GM23338 (cell line): Measurements from ENCODE around the gene FANCC.

Experiments
- EZH2 ChIP-seq: fragments of 200-600 bp; sonication (generic); IDR thresholded peaks from one replicate; pipeline ENCODE4 v1.8.0; 2017; ENCODE audit warnings: antibody characterized with exemption, mild to moderate bottlenecking, low read depth; ENCODE audit not compliant: unreplicated experiment
- EZH2phosphoT487 ChIP-seq: fragments of 200-600 bp; sonication (generic); IDR thresholded peaks from one replicate; pipeline ENCODE4 v1.8.1; 2018; ENCODE audit warnings: antibody characterized with exemption; ENCODE audit not compliant: unreplicated experiment
- NANOG ChIP-seq: IDR thresholded peaks from 2 replicates; pipeline ENCODE4 v1.6.1; 2016; ENCODE audit warnings: antibody characterized with exemption, borderline replicate concordance
- POLR2AphosphoS5 ChIP-seq: IDR thresholded peaks from 2 replicates; pipeline ENCODE4 v1.6.1; 2016; ENCODE audit warnings: antibody characterized with exemption, low read depth
- TF ChIP-seq, protein P1 (sequence below), 2 experiments: fragments of 200-600 bp in 1 of 2; sonication (generic) in 1 of 2; conservative IDR thresholded peaks; 2 replicates each; pipeline versions ENCODE4 v1.5.1 to v1.6.1; 2016 to 2017; ENCODE audit warnings: antibody characterized with exemption in 2 of 2, low read depth in 2 of 2, mild to moderate bottlenecking in 2 of 2, moderate library complexity in 1 of 2
- TF ChIP-seq, protein P2 (sequence below): IDR thresholded peaks from one replicate; pipeline ENCODE4 v1.6.1; 2018; ENCODE audit warnings: antibody characterized with exemption; ENCODE audit not compliant: unreplicated experiment

DNA sequence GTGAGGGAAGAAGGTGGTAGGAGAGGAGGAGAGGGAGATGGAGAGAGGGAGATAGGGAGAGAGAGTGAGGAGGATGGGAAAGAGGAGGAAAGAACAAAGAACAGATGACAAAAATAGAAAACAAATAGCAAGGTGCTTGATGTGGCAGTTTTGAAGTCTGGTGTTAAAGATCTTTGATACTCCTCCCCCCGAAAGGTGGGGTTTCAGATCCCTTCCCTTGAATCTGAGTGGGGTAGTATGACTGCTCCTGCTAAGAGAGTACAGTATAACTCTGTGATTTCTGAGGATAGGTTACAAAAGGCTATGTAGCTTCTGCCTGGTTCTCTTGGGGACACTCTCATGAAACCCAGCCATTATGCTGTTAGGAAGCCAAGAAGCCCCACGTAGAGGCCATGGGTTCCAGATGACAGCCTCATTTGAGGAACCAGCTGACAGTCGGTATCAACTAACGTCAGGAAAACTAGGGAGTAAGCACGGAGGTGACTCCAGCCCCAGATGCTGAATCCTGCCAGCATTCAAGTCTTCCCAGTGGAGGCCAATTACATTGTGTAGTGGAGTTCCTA lies 102.1 kb downstream of the FANCC start:
- TF ChIP-seq, protein P1, sequence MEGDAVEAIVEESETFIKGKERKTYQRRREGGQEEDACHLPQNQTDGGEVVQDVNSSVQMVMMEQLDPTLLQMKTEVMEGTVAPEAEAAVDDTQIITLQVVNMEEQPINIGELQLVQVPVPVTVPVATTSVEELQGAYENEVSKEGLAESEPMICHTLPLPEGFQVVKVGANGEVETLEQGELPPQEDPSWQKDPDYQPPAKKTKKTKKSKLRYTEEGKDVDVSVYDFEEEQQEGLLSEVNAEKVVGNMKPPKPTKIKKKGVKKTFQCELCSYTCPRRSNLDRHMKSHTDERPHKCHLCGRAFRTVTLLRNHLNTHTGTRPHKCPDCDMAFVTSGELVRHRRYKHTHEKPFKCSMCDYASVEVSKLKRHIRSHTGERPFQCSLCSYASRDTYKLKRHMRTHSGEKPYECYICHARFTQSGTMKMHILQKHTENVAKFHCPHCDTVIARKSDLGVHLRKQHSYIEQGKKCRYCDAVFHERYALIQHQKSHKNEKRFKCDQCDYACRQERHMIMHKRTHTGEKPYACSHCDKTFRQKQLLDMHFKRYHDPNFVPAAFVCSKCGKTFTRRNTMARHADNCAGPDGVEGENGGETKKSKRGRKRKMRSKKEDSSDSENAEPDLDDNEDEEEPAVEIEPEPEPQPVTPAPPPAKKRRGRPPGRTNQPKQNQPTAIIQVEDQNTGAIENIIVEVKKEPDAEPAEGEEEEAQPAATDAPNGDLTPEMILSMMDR (conservative IDR thresholded peaks at IDR 0.05; ENCODE audit: low read depth in 2 of 2), result no peak
- TF ChIP-seq EZH2 (no peak), POLR2AphosphoS5 (no peak), NANOG (no peak), EZH2phosphoT487 (no peak)
- TF ChIP-seq, protein P2, sequence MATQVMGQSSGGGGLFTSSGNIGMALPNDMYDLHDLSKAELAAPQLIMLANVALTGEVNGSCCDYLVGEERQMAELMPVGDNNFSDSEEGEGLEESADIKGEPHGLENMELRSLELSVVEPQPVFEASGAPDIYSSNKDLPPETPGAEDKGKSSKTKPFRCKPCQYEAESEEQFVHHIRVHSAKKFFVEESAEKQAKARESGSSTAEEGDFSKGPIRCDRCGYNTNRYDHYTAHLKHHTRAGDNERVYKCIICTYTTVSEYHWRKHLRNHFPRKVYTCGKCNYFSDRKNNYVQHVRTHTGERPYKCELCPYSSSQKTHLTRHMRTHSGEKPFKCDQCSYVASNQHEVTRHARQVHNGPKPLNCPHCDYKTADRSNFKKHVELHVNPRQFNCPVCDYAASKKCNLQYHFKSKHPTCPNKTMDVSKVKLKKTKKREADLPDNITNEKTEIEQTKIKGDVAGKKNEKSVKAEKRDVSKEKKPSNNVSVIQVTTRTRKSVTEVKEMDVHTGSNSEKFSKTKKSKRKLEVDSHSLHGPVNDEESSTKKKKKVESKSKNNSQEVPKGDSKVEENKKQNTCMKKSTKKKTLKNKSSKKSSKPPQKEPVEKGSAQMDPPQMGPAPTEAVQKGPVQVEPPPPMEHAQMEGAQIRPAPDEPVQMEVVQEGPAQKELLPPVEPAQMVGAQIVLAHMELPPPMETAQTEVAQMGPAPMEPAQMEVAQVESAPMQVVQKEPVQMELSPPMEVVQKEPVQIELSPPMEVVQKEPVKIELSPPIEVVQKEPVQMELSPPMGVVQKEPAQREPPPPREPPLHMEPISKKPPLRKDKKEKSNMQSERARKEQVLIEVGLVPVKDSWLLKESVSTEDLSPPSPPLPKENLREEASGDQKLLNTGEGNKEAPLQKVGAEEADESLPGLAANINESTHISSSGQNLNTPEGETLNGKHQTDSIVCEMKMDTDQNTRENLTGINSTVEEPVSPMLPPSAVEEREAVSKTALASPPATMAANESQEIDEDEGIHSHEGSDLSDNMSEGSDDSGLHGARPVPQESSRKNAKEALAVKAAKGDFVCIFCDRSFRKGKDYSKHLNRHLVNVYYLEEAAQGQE, result no peak
